Prostate gland (tissue), 2 donors: ENCODE data around the gene CORIN. TPM values are rescaled to one million over a fixed set of nuclear protein-coding genes. Genes with fewer than 3 reads are reported as not detected.
"Not testable (repeated sequence)": the region's sequence is repeated elsewhere in the genome, so short reads cannot be mapped to it uniquely, and the experiment has no call there.

Source experiments
- DNase-seq: peaks from one replicate; pipeline ENCODE4 v3.0.0-alpha.2; 2019; ENCODE audit warnings: low spot score
- H3K27ac ChIP-seq, 2 donors: fragments of 200-600 bp; sonication (generic); 2 replicates each; pipeline ENCODE4 v1.5.1; 2017 to 2019
- H3K27me3 ChIP-seq: fragments of 200-600 bp; sonication (generic); replicated peaks from 2 replicates; pipeline ENCODE4 v1.5.1; 2019; ENCODE audit not compliant: insufficient read depth
- H3K36me3 ChIP-seq, 2 donors: fragments of 200-600 bp; sonication (generic); 1 replicate in 1 of 2; 2 replicates in 1 of 2; pipeline versions ENCODE4 v1.5.1 to v1.8.1; 2017 to 2019
- H3K4me1 ChIP-seq: fragments of 200-600 bp; sonication (generic); replicated peaks from 2 replicates; pipeline ENCODE4 v1.5.1; 2019
- H3K4me3 ChIP-seq, 2 donors: fragments of 200-600 bp; sonication (generic); 2 replicates each; pipeline ENCODE4 v1.5.1; 2017 to 2019
- H3K9me3 ChIP-seq: fragments of 200-600 bp; sonication (generic); 2 replicates; pipeline ENCODE4 v1.5.1; 2017
- POLR2A ChIP-seq: fragments of 450-650 bp; IDR thresholded peaks from one replicate; pipeline ENCODE4 v1.6.1; 2016; ENCODE audit warnings: antibody characterized with exemption, mild to moderate bottlenecking
- POLR2AphosphoS5 ChIP-seq: sonication (generic); formaldehyde crosslinking; IDR thresholded peaks from one replicate; pipeline ENCODE4 v1.6.1; 2017; ENCODE audit warnings: antibody characterized with exemption
- WGBS: methylation state at CpG from one replicate; pipeline ENCODE4 v1.1.5; 2018; 5-methylcytosine and 5-hydroxymethylcytosine counted together
- intact Hi-C: fragments of 100-400 bp; cut with DNase I; formaldehyde crosslinking; loops from one replicate; pipeline ENCODE4 v1.14.2; 2022
- total RNA-seq, 2 donors: library from RNA; depleted of rRNA; stranded (reverse); fragments of >200 nt; gene quantifications; one replicate each; pipeline ENCODE4 v1.1.0, GENCODE V29; 2016
- TF ChIP-seq, protein P1 (sequence below), 4 experiments: fragments of 200-600 bp in 2 of 4; fragments of 450-650 bp in 2 of 4; sonication (generic) in 2 of 4; IDR thresholded peaks; 1 replicate in 3 of 4; 2 replicates in 1 of 4; pipeline ENCODE4 v1.5.1; 2016 to 2019; ENCODE audit warnings: antibody characterized with exemption in 4 of 4, mild to moderate bottlenecking in 2 of 4, moderate library complexity in 2 of 4

Gene CORIN
- total RNA-seq, 2 donors from 2014 or later, result 6.0 to 7.7 TPM

DNA sequence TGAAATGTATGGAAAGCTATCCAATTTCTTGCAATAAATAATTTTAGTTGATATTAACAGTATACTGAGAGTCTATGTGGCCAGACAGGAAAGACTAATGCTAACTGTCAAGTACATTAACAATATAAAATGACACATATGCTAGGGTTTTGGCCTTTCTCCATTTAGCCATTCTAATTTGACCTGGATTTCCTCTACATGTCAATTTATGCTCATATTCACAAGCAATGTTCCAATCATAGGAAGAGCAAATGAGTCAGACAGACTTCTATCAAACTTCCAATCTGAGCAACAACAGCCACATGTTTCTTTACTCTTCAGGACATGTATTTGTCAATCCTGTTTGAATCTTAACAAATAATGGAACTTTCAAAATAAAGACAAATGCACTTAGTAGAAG, 53.6 kb downstream of the CORIN start:
- no peaks in the 10 kb centered on the region for H3K9me3 ChIP-seq
- H3K4me1 ChIP-seq, result no peaks in the 10 kb centered on the region
- no peaks in the 10 kb centered on the region for H3K36me3 ChIP-seq
- H3K27ac ChIP-seq, result no peak overlapping the region
- intact Hi-C loops, result no loop called here
- TF ChIP-seq, protein P1, sequence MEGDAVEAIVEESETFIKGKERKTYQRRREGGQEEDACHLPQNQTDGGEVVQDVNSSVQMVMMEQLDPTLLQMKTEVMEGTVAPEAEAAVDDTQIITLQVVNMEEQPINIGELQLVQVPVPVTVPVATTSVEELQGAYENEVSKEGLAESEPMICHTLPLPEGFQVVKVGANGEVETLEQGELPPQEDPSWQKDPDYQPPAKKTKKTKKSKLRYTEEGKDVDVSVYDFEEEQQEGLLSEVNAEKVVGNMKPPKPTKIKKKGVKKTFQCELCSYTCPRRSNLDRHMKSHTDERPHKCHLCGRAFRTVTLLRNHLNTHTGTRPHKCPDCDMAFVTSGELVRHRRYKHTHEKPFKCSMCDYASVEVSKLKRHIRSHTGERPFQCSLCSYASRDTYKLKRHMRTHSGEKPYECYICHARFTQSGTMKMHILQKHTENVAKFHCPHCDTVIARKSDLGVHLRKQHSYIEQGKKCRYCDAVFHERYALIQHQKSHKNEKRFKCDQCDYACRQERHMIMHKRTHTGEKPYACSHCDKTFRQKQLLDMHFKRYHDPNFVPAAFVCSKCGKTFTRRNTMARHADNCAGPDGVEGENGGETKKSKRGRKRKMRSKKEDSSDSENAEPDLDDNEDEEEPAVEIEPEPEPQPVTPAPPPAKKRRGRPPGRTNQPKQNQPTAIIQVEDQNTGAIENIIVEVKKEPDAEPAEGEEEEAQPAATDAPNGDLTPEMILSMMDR (IDR thresholded peaks at IDR 0.05), result no peak
- TF ChIP-seq POLR2AphosphoS5 (no peak), POLR2A (no peak)
- no peak overlapping the region for H3K4me3 ChIP-seq
- DNase-seq, result no peak
- H3K27me3 ChIP-seq, result no peaks in the 10 kb centered on the region

DNA sequence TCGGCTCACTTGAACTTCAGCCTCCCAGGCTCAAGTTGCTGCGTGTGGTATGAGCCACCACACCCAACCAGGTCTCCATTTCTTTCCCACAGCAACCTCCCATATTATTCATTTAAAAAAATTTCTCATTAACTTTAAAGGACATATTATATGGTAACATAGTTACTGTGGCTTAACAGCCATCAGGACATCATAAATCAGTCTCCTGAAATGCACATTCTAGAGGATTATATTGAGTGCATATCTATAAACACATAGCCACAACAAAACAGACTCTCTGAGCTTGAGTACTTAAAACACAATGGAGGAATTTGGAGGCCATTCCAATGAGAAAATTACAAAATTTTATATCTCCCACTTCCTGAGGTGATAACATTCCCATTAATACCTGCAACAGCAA, 61.5 kb downstream of the CORIN start:
- WGBS, result 78% methylated on average over 2 of the region's 2 CpGs

DNA sequence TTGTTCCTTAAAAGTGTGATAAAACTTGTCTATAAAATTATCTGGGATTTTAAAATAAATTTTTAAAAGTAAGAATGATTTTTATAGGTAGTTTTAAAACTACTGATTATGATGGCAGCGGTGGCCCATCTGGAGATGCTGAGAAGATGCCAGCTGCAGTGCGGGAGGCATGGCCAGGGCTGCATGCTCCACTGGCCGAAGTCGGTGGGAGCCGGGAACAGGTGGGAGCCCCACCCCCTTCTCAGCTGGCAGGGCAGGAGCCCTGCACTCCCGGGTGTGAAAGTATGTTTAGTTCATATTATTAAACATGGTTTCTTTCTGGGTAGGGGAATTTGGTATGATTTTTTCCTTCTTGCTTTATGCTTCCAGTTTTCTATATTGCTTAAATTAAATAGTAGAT, 63.8 kb downstream of the CORIN start:
- no peak for DNase-seq
- Histone ChIP-seq H3K27ac (no peak overlapping the region), H3K27me3 (no peaks in the 10 kb centered on the region), H3K4me1 (no peaks in the 10 kb centered on the region), H3K9me3 (no peaks in the 10 kb centered on the region), H3K4me3 (no peak overlapping the region), H3K36me3 (no peaks in the 10 kb centered on the region)
- intact Hi-C loops, result no loop called here
- WGBS, result 49% methylated on average over 6 of the region's 6 CpGs
- TF ChIP-seq, protein P1 (IDR thresholded peaks at IDR 0.05), result no peak
- no peak for TF ChIP-seq POLR2A
- TF ChIP-seq POLR2AphosphoS5, result no peak

More for the DNA sequence above, 61.5 kb downstream of the CORIN start:
- Histone ChIP-seq H3K4me3 (no peak overlapping the region), H3K36me3 (no peaks in the 10 kb centered on the region), H3K27me3 (no peaks in the 10 kb centered on the region), H3K27ac (no peak overlapping the region), H3K9me3 (no peaks in the 10 kb centered on the region), H3K4me1 (no peaks in the 10 kb centered on the region)
- intact Hi-C loops, result no loop called here
- no peak for TF ChIP-seq POLR2AphosphoS5
- TF ChIP-seq, protein P1 (IDR thresholded peaks at IDR 0.05), result no peak
- TF ChIP-seq POLR2A, result no peak
- DNase-seq, result no peak

DNA sequence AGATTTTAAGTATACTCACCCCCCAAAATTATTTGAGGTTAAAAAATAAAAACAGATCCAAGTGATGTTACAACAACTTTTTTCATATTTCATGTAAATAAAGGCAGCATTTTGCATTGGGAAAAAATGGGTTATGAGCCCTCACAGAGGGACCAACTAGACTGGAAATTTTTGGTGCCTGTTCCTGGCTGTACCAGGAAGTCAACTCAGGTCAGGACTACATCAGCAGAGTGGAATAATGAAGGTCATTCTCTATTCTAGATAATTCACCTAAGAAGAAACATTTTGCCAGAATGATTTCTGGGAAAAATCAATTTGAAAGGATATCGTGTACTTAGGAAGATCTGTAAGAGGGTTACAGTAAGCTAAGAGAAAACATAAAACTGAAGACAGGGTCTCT, 66.8 kb downstream of the CORIN start:
- Histone ChIP-seq H3K4me3 (no peak overlapping the region), H3K9me3 (no peaks in the 10 kb centered on the region), H3K36me3 (no peaks in the 10 kb centered on the region), H3K27ac (no peak overlapping the region), H3K27me3 (no peaks in the 10 kb centered on the region), H3K4me1 (no peaks in the 10 kb centered on the region)
- no peak for DNase-seq
- intact Hi-C loops, result no loop called here
- TF ChIP-seq, protein P1 (IDR thresholded peaks at IDR 0.05), result no peak
- TF ChIP-seq POLR2A (no peak), POLR2AphosphoS5 (no peak)
- 86% methylated on average over 1 of the region's 1 CpG for WGBS

DNA sequence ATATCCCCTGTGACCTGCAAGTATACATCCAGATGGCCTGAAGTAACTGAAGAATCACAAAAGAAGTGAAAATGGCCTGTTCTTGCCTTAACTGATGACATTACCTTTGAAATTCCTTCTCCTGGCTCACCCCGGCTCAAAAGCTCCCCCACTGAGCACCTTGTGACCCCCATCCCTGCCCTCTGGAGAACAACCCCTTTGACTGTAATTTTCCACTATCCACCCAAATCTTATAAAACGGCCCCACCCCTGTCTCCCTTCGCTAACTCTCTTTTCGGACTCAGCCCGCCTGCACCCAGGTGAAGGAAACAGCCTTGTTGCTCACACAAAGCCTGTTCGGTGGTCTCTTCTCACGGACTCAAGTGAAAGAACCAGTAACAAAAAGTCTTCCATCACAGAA, 69.9 kb downstream of the CORIN start:
- H3K9me3 ChIP-seq, H3K27ac ChIP-seq, H3K36me3 ChIP-seq, H3K4me1 ChIP-seq, intact Hi-C loops, H3K4me3 ChIP-seq, H3K27me3 ChIP-seq, DNase-seq: not testable (repeated sequence)
- WGBS, result 85% methylated on average over 7 of the region's 7 CpGs
